AG20443 (cell line): ENCODE measurements around the gene TXNIP.
A peak's percentile ranks its signal among the peaks of the same experiment; 100 is the strongest.

ENCODE experiments used
- DNase-seq: peaks from one replicate; pipeline ENCODE4 v3.0.0; 2012; ENCODE audit warnings: low spot score, mixed read lengths

The TXNIP gene

GRCh38 chr1:145963265-145964019, 32.9 kb downstream of the TXNIP start:
- DNase-seq: no peak

DNA sequence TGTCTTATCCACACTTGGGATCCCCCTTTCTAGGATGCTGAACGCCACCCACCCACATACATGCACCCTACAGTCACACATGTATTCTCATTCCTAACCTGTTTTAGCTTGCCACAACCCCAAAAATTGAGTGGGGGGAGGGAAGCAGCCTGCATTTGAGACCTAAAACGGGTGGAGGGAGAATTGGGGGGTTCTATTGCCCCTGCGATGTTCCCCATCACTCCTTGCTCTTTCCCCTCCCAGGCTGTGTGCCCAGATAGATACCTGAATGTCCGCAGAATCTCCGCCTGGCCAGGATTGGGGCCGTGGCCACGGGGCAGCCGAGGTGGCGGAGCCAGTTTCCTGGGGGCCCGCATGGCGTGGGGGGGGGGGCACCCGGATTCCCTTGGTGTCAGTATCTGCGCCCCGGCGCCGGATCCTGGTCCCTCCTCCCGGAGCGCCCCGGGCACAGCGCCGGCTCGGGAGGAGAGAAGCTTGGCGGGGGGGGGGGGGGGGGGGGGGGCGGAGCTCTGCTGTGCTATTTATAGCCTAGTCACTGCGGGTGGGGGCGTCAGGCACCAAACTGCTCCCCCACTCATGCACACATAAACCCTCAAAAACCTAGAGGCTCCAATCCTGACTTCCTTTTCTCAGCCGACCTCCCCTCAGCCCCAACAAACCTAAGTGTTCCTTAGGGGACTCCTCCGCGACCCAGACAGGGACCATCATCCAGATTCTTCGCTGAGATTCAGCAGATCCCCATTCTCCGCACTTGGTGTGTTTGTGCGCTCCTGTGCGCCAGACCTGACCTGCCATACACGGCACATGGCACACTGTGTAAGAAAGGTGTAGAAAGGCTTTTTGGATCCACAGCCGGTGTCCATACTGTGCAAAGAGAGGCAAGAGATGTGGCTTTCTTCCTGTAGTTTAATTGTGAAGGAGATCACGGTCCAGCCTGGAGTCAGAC, 33.9 kb downstream of the TXNIP start:
- peak; percentile 81 for DNase-seq

- DNase-seq: peak; percentile 36
These were observed 34.8 kb downstream of the TXNIP start for GRCh38 chr1:145961425-145962156.

DNA sequence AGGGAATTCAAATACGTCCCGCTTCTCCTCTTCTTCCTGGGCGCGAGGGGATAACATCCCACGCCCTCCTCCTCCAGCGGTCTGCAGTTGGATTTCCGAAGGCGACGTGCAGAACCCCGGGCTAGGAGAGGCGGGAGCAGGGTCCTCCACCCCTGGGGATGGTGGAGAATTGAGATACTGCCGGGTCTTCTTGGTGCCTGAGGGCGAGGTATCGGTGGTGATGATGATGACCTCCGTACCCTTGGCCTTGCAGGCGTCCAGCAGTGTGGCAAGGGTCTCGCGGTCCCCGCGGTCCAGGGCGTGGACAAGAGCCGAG, 35.3 kb downstream of the TXNIP start:
- no peak for DNase-seq

DNA sequence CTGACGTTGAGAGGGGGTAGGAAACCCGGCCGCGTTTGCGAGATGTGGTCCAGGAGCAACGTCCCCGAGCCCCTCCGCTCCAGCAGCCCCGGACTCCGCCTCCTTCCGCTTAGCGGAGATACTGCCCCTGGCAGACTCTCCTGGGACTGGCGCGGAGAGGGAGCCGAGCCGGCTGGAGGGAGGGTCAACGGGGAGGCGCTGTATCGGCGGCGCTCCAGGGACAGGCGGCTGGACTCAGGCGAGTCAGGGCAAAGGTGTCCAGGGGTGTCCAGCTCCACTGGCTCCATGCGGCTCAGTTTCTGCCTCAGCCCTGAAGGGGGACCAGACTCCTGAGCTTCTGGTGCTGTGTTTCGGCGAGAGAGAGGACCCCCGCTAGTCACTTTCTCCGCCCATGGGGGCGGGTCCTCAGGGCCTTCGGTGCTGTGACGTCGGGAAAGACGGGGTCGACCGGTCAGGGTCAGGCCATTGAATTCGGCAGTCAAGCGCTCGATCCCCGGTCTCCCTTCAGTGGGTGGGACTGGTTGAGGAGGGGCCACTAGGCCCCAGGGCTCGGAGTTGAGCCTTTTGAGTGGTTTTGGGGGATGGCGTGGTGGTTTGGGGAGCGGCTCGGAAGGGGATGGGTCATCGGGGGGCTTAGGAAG, 35.8 kb downstream of the TXNIP start:
- DNase-seq: peak; percentile 62

GRCh38 chr1:145959957-145960467, 36.4 kb downstream of the TXNIP start:
- DNase-seq: no peak

DNA sequence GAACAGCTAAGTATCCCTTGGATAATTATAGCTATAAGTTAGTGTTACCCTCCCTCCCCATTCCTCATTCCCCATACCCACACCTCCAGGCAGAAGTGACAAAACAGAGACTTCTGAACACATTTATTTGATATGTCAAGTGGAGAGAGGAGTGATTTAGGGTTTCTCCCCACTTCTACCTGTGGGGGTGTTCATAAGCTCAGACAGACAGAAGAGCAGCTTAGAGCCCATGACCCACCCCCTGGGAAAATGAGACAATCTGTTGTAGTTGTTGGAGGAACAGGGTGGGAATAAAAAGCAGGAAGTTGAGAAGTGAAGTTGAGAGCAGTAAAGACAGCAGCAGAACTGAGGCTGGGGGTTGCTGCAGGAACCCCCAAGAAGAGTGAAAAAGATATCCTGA, 37.0 kb downstream of the TXNIP start:
- DNase-seq: no peak

GRCh38 chr1:145958734-145959133, 37.6 kb downstream of the TXNIP start:
- no peak for DNase-seq

GRCh38 chr1:145957443-145958319, 38.7 kb downstream of the TXNIP start, which contains the start of gene LIX1L:
LIX1L (minus strand) TSS chr1:145958017; CDS start chr1:145957927, 90 bp downstream.
- peak; percentile 95 for DNase-seq

- no peak for DNase-seq
These were observed 39.5 kb downstream of the TXNIP start for GRCh38 chr1:145956781-145957442.

GRCh38 chr1:145956361-145956760, 40.0 kb downstream of the TXNIP start:
- no peak for DNase-seq

- peak; percentile 34 for DNase-seq
These were observed 40.9 kb downstream of the TXNIP start for GRCh38 chr1:145955436-145955835.

DNA sequence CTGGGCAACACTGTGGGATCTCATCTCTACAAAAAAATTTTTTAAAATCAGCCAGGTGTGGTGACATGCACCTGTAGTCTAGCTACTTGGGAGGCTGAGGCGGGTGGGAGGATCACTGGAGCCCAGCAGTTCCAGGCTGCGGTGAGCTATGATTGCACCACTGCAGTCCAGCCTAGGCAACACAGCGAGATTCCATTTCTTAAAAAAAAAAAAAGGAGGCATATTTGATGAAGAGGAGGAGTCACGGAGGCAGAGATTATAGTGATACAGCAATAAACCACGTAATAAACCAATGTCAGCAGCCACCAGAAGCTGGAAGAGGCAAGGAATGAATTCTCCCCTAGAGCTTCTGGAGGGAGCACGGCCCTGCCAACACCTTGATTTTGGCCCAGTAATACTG, 42.5 kb downstream of the TXNIP start:
- no peak for DNase-seq

DNA sequence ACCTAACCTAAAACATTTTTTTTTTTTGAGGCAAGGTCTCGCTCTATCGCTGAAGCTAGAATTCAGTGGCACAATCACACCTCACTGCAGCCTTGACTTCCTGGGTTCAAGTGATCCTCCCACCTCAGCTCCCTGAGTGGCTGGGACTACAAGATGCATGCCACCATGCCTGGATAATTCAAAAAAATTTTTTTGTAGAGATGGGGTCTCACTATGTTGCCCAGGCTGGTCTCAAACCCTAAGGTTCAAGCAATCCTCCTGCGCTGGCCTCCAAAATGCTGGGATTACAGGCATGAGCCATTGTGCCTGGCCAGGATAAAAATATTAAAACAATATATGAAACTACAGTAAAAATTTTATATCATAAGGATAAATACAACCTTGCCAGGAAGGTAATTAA, 43.5 kb downstream of the TXNIP start:
- DNase-seq: no peak

DNA sequence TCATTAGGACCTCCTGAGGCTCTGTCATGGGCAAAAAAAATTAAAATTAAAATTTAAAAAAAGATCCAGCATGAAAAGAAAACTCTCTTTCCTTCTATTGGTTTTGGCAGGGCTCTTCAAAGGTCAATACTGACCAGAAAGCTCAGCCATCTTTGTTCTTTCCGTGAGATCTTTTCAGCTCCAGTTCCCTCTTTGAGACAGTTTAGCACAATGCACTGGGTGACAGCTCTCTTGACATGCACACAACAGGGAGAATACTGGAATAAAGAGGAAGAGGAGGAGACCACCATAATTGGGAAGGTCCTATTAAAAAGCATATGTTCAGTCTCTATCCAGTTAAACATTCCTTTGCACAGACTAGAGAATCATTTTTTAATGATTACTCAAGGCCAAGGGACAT, 44.9 kb downstream of the TXNIP start:
- DNase-seq: no peak

GRCh38 chr1:145949219-145949618, 47.2 kb downstream of the TXNIP start:
- DNase-seq: no peak

- no peak for DNase-seq
These were observed 48.8 kb downstream of the TXNIP start for GRCh38 chr1:145947551-145947950.

DNA sequence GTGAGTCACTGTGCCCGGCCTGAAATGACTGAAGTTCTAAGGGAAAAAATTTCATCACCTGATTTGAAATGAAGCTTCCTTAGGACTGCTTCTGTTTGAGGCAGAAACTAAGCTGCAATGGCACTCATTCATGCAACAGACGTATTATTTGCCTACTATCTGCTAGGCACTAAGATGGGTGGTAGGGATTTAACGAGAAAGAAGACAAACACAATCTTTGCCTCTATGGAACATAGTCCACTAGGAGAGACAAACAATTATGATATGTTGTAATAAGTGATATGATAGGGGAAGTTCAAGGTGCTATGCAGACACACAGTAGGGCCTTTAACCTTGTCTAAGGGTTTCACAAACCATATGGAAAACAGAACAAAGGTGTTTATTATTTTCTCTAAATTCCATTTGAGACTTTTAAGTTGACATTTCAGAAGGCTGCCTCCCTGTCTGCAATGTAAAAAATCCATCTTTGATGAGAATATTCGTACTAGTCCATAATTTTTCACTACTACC, 49.8 kb downstream of the TXNIP start:
- DNase-seq: no peak

DNA sequence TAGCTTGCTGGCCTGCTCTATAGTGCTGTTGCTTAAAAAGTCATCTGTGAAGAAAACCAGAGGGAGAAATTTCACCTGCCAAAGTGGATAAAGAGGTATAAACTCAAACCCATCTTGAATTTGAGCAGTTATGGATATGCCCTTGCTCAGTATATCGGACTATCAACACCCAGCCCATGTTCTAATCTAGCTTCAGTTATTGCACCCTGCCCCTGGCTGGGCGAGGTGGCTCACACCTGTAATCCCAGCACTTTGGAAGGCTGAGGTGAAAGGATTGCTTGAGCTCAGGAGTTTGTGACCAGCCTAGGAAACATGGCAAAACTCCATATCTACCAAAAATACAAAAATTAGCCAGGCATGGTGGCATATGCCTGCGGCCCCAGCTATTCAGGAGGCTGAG, 51.8 kb downstream of the TXNIP start:
- no peak for DNase-seq

- DNase-seq: no peak
These were observed 53.5 kb downstream of the TXNIP start for GRCh38 chr1:145942871-145943270.
